H1 (cell line): ENCODE results near the gene SUOX. TPM values are rescaled to one million over a fixed set of nuclear protein-coding genes. Genes with fewer than 3 reads are reported as not detected.

Experiments used
- CTCF ChIA-PET: fragments of 300-600 bp; sonication (Branson Sonifier 250); formaldehyde crosslinking; loops from one replicate; lab custom pipeline; 2021; ENCODE audit not compliant: partially characterized antibody; lab: Charles Lee
- POLR2A ChIA-PET: fragments of 300-600 bp; sonication (Branson Sonifier 250); formaldehyde crosslinking; loops from one replicate; lab custom pipeline; 2021; ENCODE audit warnings: inconsistent platforms; ENCODE audit not compliant: partially characterized antibody; lab: Charles Lee
- DNase-seq, 2 experiments: peaks; one replicate each; pipeline versions ENCODE4 v3.0.0 to v3.0.0-alpha.2; 2010 to 2022; ENCODE audit warnings: low spot score in 2 of 2, low read depth in 1 of 2, mixed read lengths in 1 of 2
- FAIRE-seq: peaks from 2 replicates; lab custom pipeline; 2011; peaks lifted over from hg19 to GRCh38; lab: Jason Lieb, UNC
- H2AFZ ChIP-seq: 2 replicates; pipeline ENCODE4 v1.8.1; 2012; ENCODE audit warnings: low read length, inconsistent platforms
- H2AK5ac ChIP-seq: 2 replicates; pipeline ENCODE4 v1.6.1; 2013; ENCODE audit warnings: low read depth, low read length
- H2BK120ac ChIP-seq: replicated peaks from 2 replicates; pipeline ENCODE3; 2013; ENCODE audit warnings: low read depth, low read length, inconsistent platforms
- H2BK12ac ChIP-seq: 2 replicates; pipeline ENCODE4 v1.6.1; 2013; ENCODE audit warnings: low read depth, low read length
- H2BK15ac ChIP-seq: 2 replicates; pipeline ENCODE4 v1.6.1; 2013; ENCODE audit warnings: low read length
- H2BK20ac ChIP-seq: 2 replicates; pipeline ENCODE4 v1.6.1; 2013; ENCODE audit warnings: low read length
- H2BK5ac ChIP-seq: 2 replicates; pipeline ENCODE4 v1.6.1; 2013; ENCODE audit warnings: low read depth, low read length
- H3K14ac ChIP-seq: 2 replicates; pipeline ENCODE4 v1.6.1; 2013; ENCODE audit warnings: inconsistent platforms; ENCODE audit not compliant: insufficient read length
- H3K18ac ChIP-seq: 2 replicates; pipeline ENCODE4 v1.6.1; 2013; ENCODE audit warnings: low read length; ENCODE audit errors: extremely low read depth
- H3K23ac ChIP-seq: 2 replicates; pipeline ENCODE4 v1.6.1; 2013; ENCODE audit warnings: inconsistent platforms; ENCODE audit not compliant: insufficient read length
- H3K23me2 ChIP-seq: 2 replicates; pipeline ENCODE4 v1.6.1; 2013; ENCODE audit warnings: low read depth, low read length
- H3K27ac ChIP-seq: 2 replicates; pipeline ENCODE4 v1.6.1; 2011; ENCODE audit warnings: low read depth, low read length, inconsistent platforms
- H3K27me3 ChIP-seq, 4 experiments: replicated peaks in 1 of 4; 1 replicate in 1 of 4; 2 replicates in 3 of 4; pipeline versions ENCODE4 v1.6.1 to v1.8.1; 2011 to 2013; ENCODE audit warnings: low read length in 3 of 4, mild to moderate bottlenecking in 3 of 4, inconsistent platforms in 2 of 4, mixed read lengths in 2 of 4, moderate library complexity in 1 of 4; ENCODE audit not compliant: control insufficient read depth in 3 of 4, insufficient read depth in 3 of 4; ENCODE audit errors: extremely low read depth in 1 of 4
- H3K36me3 ChIP-seq, 4 experiments: 2 replicates each; pipeline versions ENCODE4 v1.6.1 to v1.8.1; 2011 to 2013; ENCODE audit warnings: mild to moderate bottlenecking in 4 of 4, low read length in 3 of 4, moderate library complexity in 2 of 4, control low read depth in 1 of 4, inconsistent platforms in 1 of 4; ENCODE audit not compliant: insufficient read depth in 4 of 4, control insufficient read depth in 2 of 4
- H3K4ac ChIP-seq: replicated peaks from 2 replicates; pipeline ENCODE3; 2013; ENCODE audit warnings: low read length, low read depth, mixed read lengths, inconsistent platforms; ENCODE audit not compliant: insufficient read length
- H3K4me1 ChIP-seq, 4 experiments: replicated peaks in 1 of 4; 1 replicate in 1 of 4; 2 replicates in 3 of 4; pipeline versions ENCODE4 v1.6.1 to v1.8.1; 2011 to 2013; ENCODE audit warnings: low read length in 3 of 4, inconsistent platforms in 2 of 4, mixed read lengths in 1 of 4; ENCODE audit not compliant: insufficient read depth in 4 of 4, control insufficient read depth in 3 of 4
- H3K4me2 ChIP-seq, 2 experiments: 2 replicates each; pipeline versions ENCODE4 v1.6.1 to v1.8.1; 2011 to 2013; ENCODE audit warnings: low read depth in 2 of 2, low read length in 2 of 2, control low read depth in 1 of 2, inconsistent platforms in 1 of 2, mild to moderate bottlenecking in 1 of 2; ENCODE audit not compliant: insufficient read depth in 1 of 2
- H3K4me3 ChIP-seq, 4 experiments: fragments of 200-600, 300-600 bp in 1 of 4; sonication (generic), shearing (Covaris generic), sonication (Bioruptor Twin) in 1 of 4; 2 replicates each; pipeline versions ENCODE4 v1.5.1 to v1.8.1; 2011 to 2016; ENCODE audit warnings: low read length in 4 of 4, low read depth in 3 of 4, control low read depth in 2 of 4, inconsistent platforms in 2 of 4, mild to moderate bottlenecking in 2 of 4, mixed read lengths in 1 of 4, moderate library complexity in 1 of 4; ENCODE audit not compliant: insufficient read depth in 2 of 4; ENCODE audit errors: extremely low read depth in 1 of 4
- H3K56ac ChIP-seq: replicated peaks from 2 replicates; pipeline ENCODE3; 2013; ENCODE audit warnings: low read depth, mild to moderate bottlenecking, mixed read lengths, low read length, inconsistent platforms; ENCODE audit not compliant: insufficient read length
- H3K79me1 ChIP-seq: 2 replicates; pipeline ENCODE4 v1.6.1; 2013; ENCODE audit warnings: low read depth, low read length, control low read depth
- H3K79me2 ChIP-seq, 2 experiments: 2 replicates each; pipeline versions ENCODE4 v1.6.1 to v1.8.1; 2012 to 2013; ENCODE audit warnings: low read length in 2 of 2, mild to moderate bottlenecking in 2 of 2, inconsistent platforms in 1 of 2; ENCODE audit not compliant: insufficient read depth in 2 of 2, control insufficient read depth in 1 of 2
- H3K9ac ChIP-seq, 4 experiments: replicated peaks in 1 of 4; 1 replicate in 1 of 4; 2 replicates in 3 of 4; pipeline versions ENCODE4 v1.6.1 to v1.8.1; 2011 to 2013; ENCODE audit warnings: low read depth in 3 of 4, low read length in 3 of 4, control low read depth in 2 of 4, mild to moderate bottlenecking in 2 of 4, moderate library complexity in 2 of 4, inconsistent platforms in 1 of 4; ENCODE audit errors: extremely low read depth in 1 of 4
- H3K9me3 ChIP-seq, 2 experiments: 2 replicates each; pipeline versions ENCODE4 v1.6.1 to v1.8.1; 2012 to 2013; ENCODE audit warnings: mild to moderate bottlenecking in 2 of 2, moderate library complexity in 2 of 2, control low read depth in 1 of 2, inconsistent platforms in 1 of 2, low read depth in 1 of 2, low read length in 1 of 2, mixed read lengths in 1 of 2; ENCODE audit not compliant: insufficient read depth in 2 of 2
- H4K20me1 ChIP-seq, 2 experiments: replicated peaks in 1 of 2; 2 replicates each; pipeline versions ENCODE3 to v1.8.1; 2011 to 2013; ENCODE audit warnings: inconsistent platforms in 2 of 2, low read length in 2 of 2, mild to moderate bottlenecking in 1 of 2; ENCODE audit not compliant: insufficient read depth in 2 of 2, control insufficient read depth in 1 of 2
- H4K5ac ChIP-seq: 2 replicates; pipeline ENCODE4 v1.6.1; 2013; ENCODE audit warnings: low read length, low read depth, mixed read lengths, inconsistent platforms; ENCODE audit not compliant: insufficient read length
- H4K8ac ChIP-seq: 2 replicates; pipeline ENCODE4 v1.8.0; 2013; ENCODE audit warnings: mild to moderate bottlenecking, moderate library complexity, low read length, inconsistent platforms; ENCODE audit not compliant: insufficient read depth; ENCODE audit errors: extremely low read depth
- H4K91ac ChIP-seq: replicated peaks from 2 replicates; pipeline ENCODE3; 2013; ENCODE audit warnings: low read length, mixed read lengths, inconsistent platforms; ENCODE audit not compliant: insufficient read length
- GTF2F1 ChIP-seq: IDR thresholded peaks from 2 replicates; pipeline ENCODE4 v1.6.1; 2012; ENCODE audit warnings: low read depth, low read length, improper control_type of control experiment, borderline replicate concordance
- KDM4A ChIP-seq: IDR thresholded peaks from one replicate; pipeline ENCODE4 v1.7.1; 2012; ENCODE audit warnings: low read depth, mild to moderate bottlenecking, moderate library complexity, low read length, inconsistent platforms; ENCODE audit not compliant: severe bottlenecking
- SAP30 ChIP-seq: fragments of 300-600 bp; sonication (generic); IDR thresholded peaks from 2 replicates; pipeline ENCODE4 v1.7.1; 2012; ENCODE audit warnings: low read length, moderate library complexity, mild to moderate bottlenecking, inconsistent platforms; ENCODE audit not compliant: insufficient read depth, insufficient replicate concordance
- SIN3A ChIP-seq, 2 experiments: IDR thresholded peaks in 1 of 2; conservative IDR thresholded peaks in 1 of 2; 2 replicates each; pipeline ENCODE4 v1.6.1; 2011 to 2012; ENCODE audit warnings: low read length in 2 of 2, improper control_type of control experiment in 1 of 2, low read depth in 1 of 2, mild to moderate bottlenecking in 1 of 2
- WGBS, 2 experiments: shearing (Covaris generic) in 1 of 2; methylation state at CpG; one replicate each; pipeline versions ENCODE4 v1.1.6 to v1.1.7; 2013 to 2015; ENCODE audit warnings: low lambda C conversion rate in 2 of 2, mixed read lengths in 2 of 2, inconsistent platforms in 1 of 2, low coverage in 1 of 2, missing lambda C conversion rate in 1 of 2; ENCODE audit not compliant: insufficient replicate concordance in 2 of 2, insufficient coverage in 1 of 2, insufficient read length in 1 of 2; ENCODE audit errors: extremely low coverage in 1 of 2, missing lambda C conversion rate in 1 of 2; 5-methylcytosine and 5-hydroxymethylcytosine counted together
- polyA plus RNA-seq, 7 experiments: library from polyadenylated mRNA; depleted of rRNA in 3 of 7; stranded (reverse) in 5 of 7; unstranded in 2 of 7; fragments of >200 nt in 5 of 7; fragments of 200-250 nt in 2 of 7; gene quantifications; 1 replicate in 5 of 7; 2 replicates in 1 of 7; 4 replicates in 1 of 7; pipeline versions ENCODE4 v1.2.1 to v1.2.3, GENCODE V29; 2011 to 2013; ENCODE audit warnings: missing spikeins in 2 of 7, mixed read lengths in 2 of 7
- total RNA-seq: library from RNA; stranded (reverse); fragmentation: NEBNext Ultra II Directional; extraction: Animal tissue kit (Norgen Biotek cat#: 25700); gene quantifications from 2 replicates; pipeline ENCODE4 v1.2.1, GENCODE V29; 2021
- TF ChIP-seq, protein P1 (sequence below): IDR thresholded peaks from 2 replicates; pipeline ENCODE4 v1.6.1; 2012; ENCODE audit warnings: inconsistent platforms
- TF ChIP-seq, protein P2 (sequence below): IDR thresholded peaks from 2 replicates; pipeline ENCODE4 v1.6.1; 2012; ENCODE audit warnings: inconsistent platforms

SUOX gene
- total and polyA plus RNA-seq, 2 of the 8 experiments (the other 6 are each of a cell fraction or from before 2014, with no cell fraction given): 22.5 to 31.3 TPM

DNA sequence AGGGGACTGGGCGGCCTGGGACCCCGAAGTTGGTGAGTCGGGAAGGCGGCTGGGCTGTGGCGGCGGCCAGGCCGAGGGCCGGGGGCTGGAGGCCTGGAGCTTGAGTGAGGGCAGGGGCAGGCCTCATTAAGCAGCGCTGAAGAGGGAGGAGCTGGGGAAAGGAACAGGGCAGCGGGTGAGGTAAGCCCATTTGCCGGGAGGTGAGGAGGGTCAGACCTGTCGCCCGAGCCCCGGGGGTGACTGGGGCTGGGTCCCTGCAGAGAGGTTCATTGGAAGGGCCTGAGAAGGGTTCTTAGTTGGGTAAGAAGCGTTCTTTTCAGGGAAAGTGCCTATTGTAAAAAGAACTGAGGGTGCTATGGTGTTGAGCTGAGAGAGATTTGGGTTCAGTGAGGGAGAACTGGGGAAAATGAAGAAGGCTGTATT lies 22.8 kb upstream of the SUOX start:
- FAIRE-seq: no peak
- H3K27me3 ChIP-seq: no peaks in the 10 kb centered on the region

More for the DNA sequence above, 22.8 kb upstream of the SUOX start:
- Histone ChIP-seq H2AK5ac (no peak overlapping the region), H2BK15ac (no peak overlapping the region), H3K27ac (peak overlapping the region; percentile 12; the same call in 1 of the 2 replicates), H4K8ac (0 out of 2 replicates have a peak overlapping the region, but pooled peaks have one; percentile 36), H3K4me1 (peaks cover 0 to 4% (median 1%) of the 10 kb centered on the region in 4 experiments; a peak in 4 of 7 replicates), H3K9me3 (no peaks in the 10 kb centered on the region), H4K20me1 (peaks cover 0 to 3% of the 10 kb centered on the region in 2 experiments), H2BK5ac (peak overlapping the region; percentile 53; the same call in 1 of the 2 replicates), H4K91ac (no peak overlapping the region), H3K9ac (peak overlapping the region; percentile 64 to 75 (median 72)), H3K4me2 (peak overlapping the region; percentile 61 to 73), H2BK12ac (no peak overlapping the region), H3K79me1 (peaks cover 2% of the 10 kb centered on the region; the same call in 1 of the 2 replicates), H2BK20ac (no peak overlapping the region), H2AFZ (no peak overlapping the region), H3K56ac (peak overlapping the region; percentile 35), H4K5ac (no peak overlapping the region), H2BK120ac (no peak overlapping the region), H3K4ac (no peak overlapping the region), H3K4me3 (peak overlapping the region; percentile 65 to 93 (median 88)), H3K79me2 (peaks cover 0 to 36% of the 10 kb centered on the region in 2 experiments; a peak in 3 of 4 replicates), H3K18ac (peak overlapping the region; percentile 62; the same call in 1 of the 2 replicates), H3K23ac (no peak overlapping the region), H3K36me3 (peaks cover 0 to 21% (median 10%) of the 10 kb centered on the region in 4 experiments; a peak in 5 of 8 replicates), H3K23me2 (peaks cover 6% of the 10 kb centered on the region), H3K14ac (no peak overlapping the region)
- ChIA-PET POLR2A (interaction anchor here (0.7 to 2.7 kb wide), 30 partner anchors 9 to 287 kb away, joined by 3 to 16 read pairs (median 4); partner anchors contain the start of genes DGKA, DNAJC14, IKZF4 and MYL6), CTCF (interaction anchor here (0.6 to 2.6 kb wide), 10 partner anchors 10 to 287 kb away, joined by 3 to 14 read pairs (median 4); partner anchors contain the start of genes ORMDL2 and SARNP)
- WGBS, 2 experiments: 4% methylated on average over 14 of the region's 15 CpGs; no CpG with 5 or more reads in 1 of the 2 experiments
- DNase-seq: no peak
- TF ChIP-seq SAP30 (no peak), KDM4A (peak; percentile 40), GTF2F1 (0 out of 2 replicates have a peak, but pooled peaks have one; percentile 6), SIN3A (conservative IDR thresholded peaks at IDR 0.05 in 1 of 2, IDR thresholded peaks at IDR 0.05 in 1 of 2; ENCODE audit: low read depth in 1 of 2, low read length in 2 of 2) (no peak)
- TF ChIP-seq, protein P1, sequence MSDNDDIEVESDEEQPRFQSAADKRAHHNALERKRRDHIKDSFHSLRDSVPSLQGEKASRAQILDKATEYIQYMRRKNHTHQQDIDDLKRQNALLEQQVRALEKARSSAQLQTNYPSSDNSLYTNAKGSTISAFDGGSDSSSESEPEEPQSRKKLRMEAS: no peak
- TF ChIP-seq, protein P2, sequence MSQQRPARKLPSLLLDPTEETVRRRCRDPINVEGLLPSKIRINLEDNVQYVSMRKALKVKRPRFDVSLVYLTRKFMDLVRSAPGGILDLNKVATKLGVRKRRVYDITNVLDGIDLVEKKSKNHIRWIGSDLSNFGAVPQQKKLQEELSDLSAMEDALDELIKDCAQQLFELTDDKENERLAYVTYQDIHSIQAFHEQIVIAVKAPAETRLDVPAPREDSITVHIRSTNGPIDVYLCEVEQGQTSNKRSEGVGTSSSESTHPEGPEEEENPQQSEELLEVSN: no peak
